HG02642 (cell line): ENCODE measurements around the gene AKT1.

Experiments
- ATAC-seq: cut with Tn5 transposase; IDR thresholded peaks from one replicate; pipeline ENCODE4 v1.9.1; 2021; ENCODE audit warnings: mild to moderate bottlenecking; ENCODE audit not compliant: unreplicated experiment, poor library complexity

The AKT1 gene

GRCh38 chr14:104800771-104801519, 5.4 kb upstream of the AKT1 start, which contains the start of gene ZBTB42:
TSS of gene ZBTB42 (plus strand) at chr14:104801101. CDS start at chr14:104801198, 97 bp downstream.
- peak; percentile 33 for ATAC-seq

- ATAC-seq = peak; percentile 57
Observed at GRCh38 chr14:104800015-104800770, 4.6 kb upstream of the AKT1 start.

GRCh38 chr14:104799244-104800014, 3.9 kb upstream of the AKT1 start:
- no peak for ATAC-seq

- no peak for ATAC-seq
Observed at GRCh38 chr14:104798300-104799243, 3.0 kb upstream of the AKT1 start.

- ATAC-seq = no peak
Observed at GRCh38 chr14:104797115-104798044, 1.8 kb upstream of the AKT1 start.

DNA sequence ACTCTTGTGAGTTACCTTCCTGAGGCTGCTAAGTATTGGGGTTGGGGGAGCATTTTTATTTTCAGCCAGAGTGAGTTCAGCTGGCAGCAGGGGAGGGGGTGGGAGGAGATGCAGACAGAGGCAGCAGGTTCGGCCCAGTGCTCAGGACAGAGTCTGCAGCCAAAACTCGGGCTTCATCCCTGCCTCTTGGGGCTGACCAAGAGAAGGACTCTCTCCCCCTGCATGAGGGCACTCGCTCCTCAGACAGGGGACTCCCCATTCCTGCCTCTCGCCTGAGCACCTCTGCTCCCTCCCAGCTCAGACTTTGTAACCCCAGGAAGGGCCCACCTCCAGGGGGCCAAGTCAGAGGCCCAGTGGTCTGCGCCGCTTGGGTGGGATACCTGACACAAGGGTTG, 1.1 kb upstream of the AKT1 start:
- no peak for ATAC-seq

GRCh38 chr14:104795781-104796686, 486 bp upstream of the AKT1 start:
- ATAC-seq = peak; percentile 40

DNA sequence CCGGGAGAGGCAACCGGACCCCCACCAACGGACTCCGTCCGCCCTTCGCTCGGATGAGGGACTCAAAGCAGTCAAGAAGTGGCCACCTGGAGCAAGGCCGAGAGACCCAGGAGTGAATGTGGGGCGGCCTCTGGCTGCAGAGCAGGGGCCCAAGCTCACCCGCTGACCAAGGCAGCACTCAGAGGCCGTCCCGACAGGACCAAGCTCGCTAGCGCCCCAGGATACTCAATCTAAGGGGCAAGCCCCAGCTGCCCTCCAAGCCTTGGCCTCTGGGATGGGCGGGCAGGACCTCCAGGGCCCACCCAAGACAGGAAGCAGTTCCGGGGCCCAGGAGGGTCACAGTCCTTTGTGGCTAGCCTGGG, 936 bp downstream of the AKT1 start:
- ATAC-seq = no peak

DNA sequence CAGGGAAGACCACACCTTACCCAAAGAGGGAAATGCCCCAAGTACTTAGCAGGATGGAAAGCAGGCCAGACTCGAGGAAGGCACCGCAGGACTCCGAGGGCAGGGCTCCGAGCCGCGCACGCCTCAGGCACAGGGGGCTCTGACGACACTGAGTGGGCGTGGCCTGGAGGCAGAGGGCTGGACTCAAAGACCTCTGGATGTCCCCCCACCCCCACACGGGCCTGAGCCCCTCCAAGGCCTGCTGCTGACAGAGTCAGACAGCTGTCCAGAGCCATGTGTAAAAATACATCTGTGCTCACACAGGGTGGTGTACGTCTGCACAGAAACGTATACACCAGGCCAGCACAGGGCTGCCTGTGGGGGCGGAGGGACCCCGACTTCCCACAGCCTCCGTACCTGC, 1.4 kb downstream of the AKT1 start:
- no peak for ATAC-seq

DNA sequence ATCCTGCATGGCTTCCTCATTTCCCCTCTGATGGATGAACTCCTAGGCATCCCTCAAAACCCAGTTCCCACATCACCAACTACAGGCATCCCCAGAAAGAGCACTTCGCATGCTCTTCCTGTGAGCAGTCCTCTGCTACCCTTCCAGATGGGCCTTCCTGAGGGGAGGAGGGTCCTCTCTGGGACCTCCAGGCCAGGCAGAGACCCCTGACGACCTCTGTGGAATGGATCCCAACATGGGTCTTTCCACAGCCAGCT, 1.9 kb downstream of the AKT1 start:
- ATAC-seq = no peak

- ATAC-seq = no peak
Observed at GRCh38 chr14:104792945-104793702, 2.4 kb downstream of the AKT1 start.

- ATAC-seq = no peak
Observed at GRCh38 chr14:104792101-104792884, 3.3 kb downstream of the AKT1 start.

DNA sequence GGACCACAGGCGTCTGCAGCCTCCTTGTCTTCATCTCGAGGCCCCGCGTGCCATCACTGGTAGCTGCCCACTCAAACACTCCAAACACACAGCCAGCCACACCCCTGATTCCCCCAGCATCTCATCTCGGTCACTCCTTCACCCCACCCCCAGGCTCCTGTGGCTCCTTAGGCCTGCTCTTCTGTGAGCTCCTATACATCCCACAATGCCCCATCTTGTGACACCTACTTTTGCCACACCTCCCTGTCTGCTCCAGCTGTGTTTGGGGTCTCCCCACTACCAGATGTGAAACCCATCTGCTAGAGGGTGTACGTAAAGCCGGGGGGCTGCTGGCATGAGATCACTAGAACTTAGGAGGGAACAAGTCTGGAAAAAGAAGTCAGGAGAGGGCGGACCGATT, 4.1 kb downstream of the AKT1 start:
- no peak for ATAC-seq

DNA sequence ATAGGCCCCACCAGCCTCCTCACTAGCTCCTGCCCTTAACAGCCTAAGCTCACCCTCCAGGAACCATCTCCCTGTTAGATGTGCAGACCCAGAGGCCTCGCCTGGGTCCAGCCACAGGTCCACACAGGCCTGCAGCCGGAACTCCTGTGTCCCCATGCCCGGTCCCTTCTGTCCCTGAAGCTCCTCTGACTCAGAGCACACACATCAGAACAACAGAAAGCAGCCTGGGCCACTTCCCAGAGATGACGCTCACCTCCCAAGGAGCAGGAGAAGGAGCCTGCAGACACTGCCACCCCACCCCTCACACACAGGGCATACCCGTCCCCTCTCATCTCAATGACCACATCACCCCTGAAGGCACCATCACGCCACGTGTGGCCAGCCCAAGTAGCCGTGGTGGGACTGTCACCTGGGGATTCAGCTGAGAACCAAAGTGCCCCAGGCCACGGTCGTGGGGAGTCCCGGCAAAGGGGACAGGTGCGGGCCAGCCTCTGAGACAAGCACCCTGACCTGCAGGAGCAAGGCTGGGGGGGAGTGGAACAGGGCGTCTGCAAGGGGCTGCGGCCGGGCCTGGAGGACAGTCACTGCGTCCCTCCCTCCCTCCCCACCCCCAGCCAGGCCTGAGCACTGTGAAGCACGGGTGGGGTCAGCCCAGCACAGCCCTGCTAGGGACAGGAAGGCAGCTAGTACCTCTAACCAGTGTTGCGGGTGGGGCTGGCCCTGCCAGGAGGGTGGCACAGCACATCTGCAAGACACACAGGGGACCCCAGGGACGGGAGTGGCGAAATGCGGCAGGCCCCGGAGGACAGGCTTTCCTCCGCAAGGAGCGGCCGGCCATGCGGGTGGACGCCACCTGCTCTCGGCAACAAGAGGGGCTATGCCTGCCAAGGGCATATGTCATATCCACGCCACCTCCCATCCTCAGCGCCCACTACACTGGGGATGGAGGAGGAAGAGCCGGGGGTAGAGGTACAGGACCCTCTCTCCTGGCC, 5.5 kb downstream of the AKT1 start:
- no peak for ATAC-seq

DNA sequence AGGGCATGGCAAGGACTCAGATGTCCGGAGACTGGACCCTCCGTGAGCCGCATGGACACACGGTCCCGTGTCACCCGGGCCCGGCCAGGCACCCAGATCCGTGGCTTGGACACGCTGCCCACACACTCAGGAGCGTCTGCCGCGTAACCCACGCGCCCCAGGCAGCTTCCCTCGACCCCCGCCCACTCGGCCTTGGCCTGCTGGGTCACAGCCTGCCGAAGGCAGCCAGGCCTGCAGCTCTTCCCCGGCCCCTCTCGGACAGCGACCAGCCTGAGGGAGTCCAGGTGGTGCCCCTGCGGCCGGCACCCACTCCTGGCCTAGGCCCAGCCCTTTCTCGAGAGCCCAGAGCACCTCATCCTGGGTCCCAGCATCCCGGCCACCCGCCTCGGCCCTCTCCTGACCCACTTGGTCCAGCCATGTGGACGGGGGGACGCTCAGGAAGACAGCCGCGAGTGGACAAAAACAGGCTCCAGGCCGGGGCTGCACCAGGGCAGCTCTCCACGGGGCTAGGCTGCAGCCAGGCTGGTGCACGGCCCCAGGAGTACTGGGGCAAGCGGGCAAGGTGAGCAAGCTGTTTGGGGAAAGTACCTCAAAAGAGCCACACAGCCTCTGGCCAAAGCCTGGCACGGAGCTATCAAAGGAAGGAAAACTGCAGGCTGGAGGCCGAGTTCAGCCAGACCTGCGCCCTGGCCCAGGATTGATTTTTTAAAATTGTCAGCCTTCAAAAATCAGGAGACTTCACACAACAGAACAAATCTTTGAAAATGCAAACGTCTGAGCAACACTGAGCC, 6.5 kb downstream of the AKT1 start:
- no peak for ATAC-seq
